Body of pancreas (tissue), 4 donors: ENCODE data around the gene STX16.

ENCODE experiments used
- CTCF ChIP-seq, 7 experiments: fragments of 450-650 bp in 4 of 7; fragments of 200-600 bp in 3 of 7; sonication (generic) in 3 of 7; IDR thresholded peaks; one replicate each; pipeline ENCODE4 v1.5.1; 2016 to 2019; ENCODE audit warnings: antibody characterized with exemption in 7 of 7
- POLR2A ChIP-seq, 3 donors: fragments of 450-650 bp; IDR thresholded peaks; one replicate each; pipeline ENCODE4 v1.6.1; 2016; ENCODE audit warnings: antibody characterized with exemption in 3 of 3, mild to moderate bottlenecking in 2 of 3

DNA sequence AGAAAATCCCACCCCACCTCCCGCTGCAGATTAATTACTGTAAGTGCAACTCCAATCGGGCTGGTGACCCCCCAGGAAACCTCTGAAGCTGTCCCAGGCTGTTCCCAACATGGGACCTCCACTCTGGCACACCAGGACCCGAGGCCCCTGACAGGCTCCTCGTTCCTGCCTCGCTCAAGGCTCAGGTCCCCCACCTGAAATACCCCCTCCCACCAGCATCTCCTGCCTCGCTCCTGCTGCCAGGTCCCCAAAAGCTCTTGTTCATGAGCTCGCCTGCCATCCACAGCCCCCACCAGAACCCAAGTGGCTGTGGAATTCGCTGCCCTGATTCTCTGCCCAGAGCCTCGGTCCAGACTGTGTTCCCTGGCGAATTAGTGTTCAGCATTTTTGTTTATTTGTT lies 67.6 kb downstream of the STX16 start:
- TF ChIP-seq CTCF (IDR thresholded peaks at IDR 0.05): no peak
- TF ChIP-seq POLR2A (IDR thresholded peaks at IDR 0.05): no peak
